ENCODE data around the gene ZNF749. TPM values are rescaled to one million over a fixed set of nuclear protein-coding genes. Genes with fewer than 3 reads are reported as not detected.

ZNF749 gene
- polyA plus RNA-seq, 1 of the 3 experiments (the other 2 are of a cell fraction), result 14.9 TPM

GRCh38 chr19:57398868-57399267, 36.3 kb upstream of the ZNF749 start:
- Histone ChIP-seq H3K4me3 (ENCODE audit: low read depth in 2 of 2, low read length in 1 of 2) (no peak overlapping the region), H3K79me2 (ENCODE audit: insufficient read depth) (peaks cover 27% of the 10 kb centered on the region), H3K4me1 (ENCODE audit: control insufficient read depth in 1 of 2, insufficient read depth in 2 of 2, low read depth in 1 of 2, low read length in 1 of 2) (no peaks in the 10 kb centered on the region), H3K9ac (no peak overlapping the region), H3K27ac (ENCODE audit: low read depth in 2 of 2, low read length in 1 of 2) (no peak overlapping the region), H3K36me3 (replicated peaks in 1 of 2; ENCODE audit: control insufficient read depth in 1 of 2, insufficient read depth in 2 of 2, low read length in 1 of 2) (peaks cover 29 to 48% of the 10 kb centered on the region in 2 experiments), H3K9me3 (no peaks in the 10 kb centered on the region; the same call in 1 of the 2 replicates), H3K4me2 (no peak overlapping the region), H3K9me2 (no peaks in the 10 kb centered on the region), H4K20me1 (ENCODE audit: insufficient read depth) (no peaks in the 10 kb centered on the region), H2AFZ (ENCODE audit: low read depth) (no peak overlapping the region), H3F3A (replicated peaks; ENCODE audit: insufficient read depth) (no peaks in the 10 kb centered on the region), H3K27me3 (ENCODE audit: insufficient read depth) (no peaks in the 10 kb centered on the region)
- DNase-seq, result no peak
- ChIA-PET CTCF (interaction anchor here (0.8 to 1.5 kb wide), 2 partner anchors 7 to 8 kb away, joined by 4 read pairs; no protein-coding TSS in a partner anchor), POLR2A (no interaction called here)
- TF ChIP-seq MXI1 (IDR thresholded peaks at IDR 0.05; ENCODE audit: low read depth, low read length) (no peak), RXRA (IDR thresholded peaks at IDR 0.05; ENCODE audit: borderline replicate concordance, low read depth) (no peak)
- 98% methylated on average over 5 of the region's 5 CpGs for WGBS (ENCODE audit: low lambda C conversion rate)

GRCh38 chr19:57403737-57404563, 31.2 kb upstream of the ZNF749 start:
- H3K4me2 ChIP-seq, result no peak overlapping the region

More at GRCh38 chr19:57403737-57404563, 31.2 kb upstream of the ZNF749 start:
- TF ChIP-seq, protein P1, sequence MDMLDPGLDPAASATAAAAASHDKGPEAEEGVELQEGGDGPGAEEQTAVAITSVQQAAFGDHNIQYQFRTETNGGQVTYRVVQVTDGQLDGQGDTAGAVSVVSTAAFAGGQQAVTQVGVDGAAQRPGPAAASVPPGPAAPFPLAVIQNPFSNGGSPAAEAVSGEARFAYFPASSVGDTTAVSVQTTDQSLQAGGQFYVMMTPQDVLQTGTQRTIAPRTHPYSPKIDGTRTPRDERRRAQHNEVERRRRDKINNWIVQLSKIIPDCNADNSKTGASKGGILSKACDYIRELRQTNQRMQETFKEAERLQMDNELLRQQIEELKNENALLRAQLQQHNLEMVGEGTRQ (IDR thresholded peaks at IDR 0.05; ENCODE audit: borderline replicate concordance, low read depth, low read length), result no peak
- TF ChIP-seq NRF1 (IDR thresholded peaks at IDR 0.05; ENCODE audit: low read depth, low read length), result no peak
- TF ChIP-seq SMC3 (IDR thresholded peaks at IDR 0.05; ENCODE audit: low read depth, low read length), result no peak
- TF ChIP-seq RFX5 (IDR thresholded peaks at IDR 0.05; ENCODE audit: low read length), result no peak
- TF ChIP-seq FOXM1 (IDR thresholded peaks at IDR 0.05; ENCODE audit: low read depth), result no peak
- TF ChIP-seq GABPA (IDR thresholded peaks at IDR 0.05; ENCODE audit: low read depth), result no peak
- no peak for TF ChIP-seq SIN3A (IDR thresholded peaks at IDR 0.05; ENCODE audit: borderline replicate concordance, low read depth, low read length)
- no peak for TF ChIP-seq ZBTB33 (IDR thresholded peaks at IDR 0.05; ENCODE audit: borderline replicate concordance, low read depth)
- no peak for TF ChIP-seq YY1 (IDR thresholded peaks at IDR 0.05; ENCODE audit: low read depth)
- no peak for TF ChIP-seq NFIC (IDR thresholded peaks at IDR 0.05; ENCODE audit: borderline replicate concordance)
- TF ChIP-seq MAX (IDR thresholded peaks at IDR 0.05; ENCODE audit: low read depth), result no peak
- TF ChIP-seq TCF12 (IDR thresholded peaks at IDR 0.05), result no peak
- no peak for TF ChIP-seq MXI1 (IDR thresholded peaks at IDR 0.05; ENCODE audit: low read depth, low read length)
- TF ChIP-seq, protein P2, sequence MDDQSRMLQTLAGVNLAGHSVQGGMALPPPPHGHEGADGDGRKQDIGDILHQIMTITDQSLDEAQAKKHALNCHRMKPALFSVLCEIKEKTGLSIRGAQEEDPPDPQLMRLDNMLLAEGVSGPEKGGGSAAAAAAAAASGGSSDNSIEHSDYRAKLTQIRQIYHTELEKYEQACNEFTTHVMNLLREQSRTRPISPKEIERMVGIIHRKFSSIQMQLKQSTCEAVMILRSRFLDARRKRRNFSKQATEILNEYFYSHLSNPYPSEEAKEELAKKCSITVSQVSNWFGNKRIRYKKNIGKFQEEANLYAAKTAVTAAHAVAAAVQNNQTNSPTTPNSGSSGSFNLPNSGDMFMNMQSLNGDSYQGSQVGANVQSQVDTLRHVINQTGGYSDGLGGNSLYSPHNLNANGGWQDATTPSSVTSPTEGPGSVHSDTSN (IDR thresholded peaks at IDR 0.05), result no peak
- TF ChIP-seq, protein P3, sequence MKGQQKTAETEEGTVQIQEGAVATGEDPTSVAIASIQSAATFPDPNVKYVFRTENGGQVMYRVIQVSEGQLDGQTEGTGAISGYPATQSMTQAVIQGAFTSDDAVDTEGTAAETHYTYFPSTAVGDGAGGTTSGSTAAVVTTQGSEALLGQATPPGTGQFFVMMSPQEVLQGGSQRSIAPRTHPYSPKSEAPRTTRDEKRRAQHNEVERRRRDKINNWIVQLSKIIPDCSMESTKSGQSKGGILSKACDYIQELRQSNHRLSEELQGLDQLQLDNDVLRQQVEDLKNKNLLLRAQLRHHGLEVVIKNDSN (IDR thresholded peaks at IDR 0.05; ENCODE audit: borderline replicate concordance, low read depth), result no peak
- no peak for TF ChIP-seq TAF1 (IDR thresholded peaks at IDR 0.05; ENCODE audit: borderline replicate concordance, low read depth, low read length)
- Histone ChIP-seq H3K36me3 (replicated peaks in 1 of 2; ENCODE audit: control insufficient read depth in 1 of 2, insufficient read depth in 2 of 2, low read length in 1 of 2) (peaks cover 15 to 16% of the 10 kb centered on the region in 2 experiments), H3K4me1 (ENCODE audit: control insufficient read depth in 1 of 2, insufficient read depth in 2 of 2, low read depth in 1 of 2, low read length in 1 of 2) (peaks cover 0 to 2% of the 10 kb centered on the region in 2 experiments; a peak in 1 of 4 replicates), H3F3A (replicated peaks; ENCODE audit: insufficient read depth) (no peaks in the 10 kb centered on the region), H3K9me2 (no peaks in the 10 kb centered on the region), H3K27me3 (ENCODE audit: insufficient read depth) (no peaks in the 10 kb centered on the region), H3K79me2 (ENCODE audit: insufficient read depth) (no peaks in the 10 kb centered on the region), H3K27ac (ENCODE audit: low read depth in 2 of 2, low read length in 1 of 2) (no peak overlapping the region), H3K9ac (no peak overlapping the region), H3K9me3 (no peaks in the 10 kb centered on the region; the same call in 1 of the 2 replicates), H4K20me1 (ENCODE audit: insufficient read depth) (no peaks in the 10 kb centered on the region), H2AFZ (ENCODE audit: low read depth) (no peak overlapping the region), H3K4me3 (ENCODE audit: low read depth in 2 of 2, low read length in 1 of 2) (no peak overlapping the region)
- no peak for DNase-seq
- CTCF ChIA-PET, result interaction anchor here (1.0 to 2.6 kb wide), 4 partner anchors 11 to 752 kb away, joined by 4 to 8 read pairs (median 5); partner anchors contain the start of gene ZNF548
- WGBS (ENCODE audit: low lambda C conversion rate), result 91% methylated on average over 7 of the region's 9 CpGs
- POLR2A ChIA-PET, result no interaction called here

Measured in SK-N-SH (cell line).